Mucosa of rectum (tissue), 2 donors: ENCODE measurements around the gene TRAPPC8.

Experiments
- H3K27ac ChIP-seq, 2 donors: one replicate each; pipeline ENCODE4 v1.7.0; 2013; ENCODE audit warnings: inconsistent platforms in 2 of 2, low read depth in 2 of 2, low read length in 2 of 2
- H3K27me3 ChIP-seq, 2 donors: one replicate each; pipeline ENCODE4 v1.7.0; 2013; ENCODE audit warnings: low read length in 2 of 2; ENCODE audit not compliant: control insufficient read depth in 2 of 2, insufficient read depth in 2 of 2
- H3K36me3 ChIP-seq, 2 donors: one replicate each; pipeline ENCODE4 v1.7.0; 2013; ENCODE audit warnings: low read length in 2 of 2; ENCODE audit not compliant: control insufficient read depth in 2 of 2, insufficient read depth in 2 of 2
- H3K4me1 ChIP-seq, 2 donors: one replicate each; pipeline ENCODE4 v1.7.0; 2013; ENCODE audit warnings: low read length in 2 of 2, mild to moderate bottlenecking in 1 of 2; ENCODE audit not compliant: control insufficient read depth in 2 of 2, insufficient read depth in 2 of 2
- H3K4me3 ChIP-seq, 2 donors: one replicate each; pipeline ENCODE4 v1.7.0; 2013; ENCODE audit warnings: low read length in 2 of 2
- H3K9ac ChIP-seq, 2 donors: one replicate each; pipeline ENCODE4 v1.7.0; 2013; ENCODE audit warnings: low read length in 2 of 2, low read depth in 1 of 2, mild to moderate bottlenecking in 1 of 2
- H3K9me3 ChIP-seq, 2 donors: one replicate each; pipeline ENCODE4 v1.7.0; 2013; ENCODE audit warnings: low read length in 2 of 2; ENCODE audit not compliant: control insufficient read depth in 2 of 2
- donor health status: healthy.
- donor health status: Normal muscosa, but diverticular disease.

The TRAPPC8 gene, protein sequence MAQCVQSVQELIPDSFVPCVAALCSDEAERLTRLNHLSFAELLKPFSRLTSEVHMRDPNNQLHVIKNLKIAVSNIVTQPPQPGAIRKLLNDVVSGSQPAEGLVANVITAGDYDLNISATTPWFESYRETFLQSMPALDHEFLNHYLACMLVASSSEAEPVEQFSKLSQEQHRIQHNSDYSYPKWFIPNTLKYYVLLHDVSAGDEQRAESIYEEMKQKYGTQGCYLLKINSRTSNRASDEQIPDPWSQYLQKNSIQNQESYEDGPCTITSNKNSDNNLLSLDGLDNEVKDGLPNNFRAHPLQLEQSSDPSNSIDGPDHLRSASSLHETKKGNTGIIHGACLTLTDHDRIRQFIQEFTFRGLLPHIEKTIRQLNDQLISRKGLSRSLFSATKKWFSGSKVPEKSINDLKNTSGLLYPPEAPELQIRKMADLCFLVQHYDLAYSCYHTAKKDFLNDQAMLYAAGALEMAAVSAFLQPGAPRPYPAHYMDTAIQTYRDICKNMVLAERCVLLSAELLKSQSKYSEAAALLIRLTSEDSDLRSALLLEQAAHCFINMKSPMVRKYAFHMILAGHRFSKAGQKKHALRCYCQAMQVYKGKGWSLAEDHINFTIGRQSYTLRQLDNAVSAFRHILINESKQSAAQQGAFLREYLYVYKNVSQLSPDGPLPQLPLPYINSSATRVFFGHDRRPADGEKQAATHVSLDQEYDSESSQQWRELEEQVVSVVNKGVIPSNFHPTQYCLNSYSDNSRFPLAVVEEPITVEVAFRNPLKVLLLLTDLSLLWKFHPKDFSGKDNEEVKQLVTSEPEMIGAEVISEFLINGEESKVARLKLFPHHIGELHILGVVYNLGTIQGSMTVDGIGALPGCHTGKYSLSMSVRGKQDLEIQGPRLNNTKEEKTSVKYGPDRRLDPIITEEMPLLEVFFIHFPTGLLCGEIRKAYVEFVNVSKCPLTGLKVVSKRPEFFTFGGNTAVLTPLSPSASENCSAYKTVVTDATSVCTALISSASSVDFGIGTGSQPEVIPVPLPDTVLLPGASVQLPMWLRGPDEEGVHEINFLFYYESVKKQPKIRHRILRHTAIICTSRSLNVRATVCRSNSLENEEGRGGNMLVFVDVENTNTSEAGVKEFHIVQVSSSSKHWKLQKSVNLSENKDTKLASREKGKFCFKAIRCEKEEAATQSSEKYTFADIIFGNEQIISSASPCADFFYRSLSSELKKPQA (N-terminal part only)

GRCh38 chr18:31942999-31943877 is at the start of gene TRAPPC8:
TSS of gene TRAPPC8 (minus strand) at chr18:31943128. CDS start at chr18:31942764, 364 bp downstream.
- H3K9ac ChIP-seq = peak within 1 kb of the TSS; percentile 81 to 93
- no peaks in the 10 kb centered on the region for H3K36me3 ChIP-seq
- H3K27ac ChIP-seq = peak within 1 kb of the TSS; percentile 95 to 96
- H3K4me1 ChIP-seq = peaks cover 11 to 29% of the 10 kb centered on the region in 2 donors
- no peaks in the 10 kb centered on the region for H3K27me3 ChIP-seq
- H3K9me3 ChIP-seq = no peaks in the 10 kb centered on the region
- H3K4me3 ChIP-seq = peak within 1 kb of the TSS; percentile 73 to 98

- no peaks in the 10 kb centered on the region for H3K9me3 ChIP-seq
- H3K9ac ChIP-seq = no peak overlapping the region
- H3K27ac ChIP-seq = no peak overlapping the region
- no peaks in the 10 kb centered on the region for H3K36me3 ChIP-seq
- no peaks in the 10 kb centered on the region for H3K27me3 ChIP-seq
- H3K4me3 ChIP-seq = no peak overlapping the region
- H3K4me1 ChIP-seq = no peaks in the 10 kb centered on the region
Measured at GRCh38 chr18:31990823-31991222, 47.9 kb upstream of the TRAPPC8 start.

DNA sequence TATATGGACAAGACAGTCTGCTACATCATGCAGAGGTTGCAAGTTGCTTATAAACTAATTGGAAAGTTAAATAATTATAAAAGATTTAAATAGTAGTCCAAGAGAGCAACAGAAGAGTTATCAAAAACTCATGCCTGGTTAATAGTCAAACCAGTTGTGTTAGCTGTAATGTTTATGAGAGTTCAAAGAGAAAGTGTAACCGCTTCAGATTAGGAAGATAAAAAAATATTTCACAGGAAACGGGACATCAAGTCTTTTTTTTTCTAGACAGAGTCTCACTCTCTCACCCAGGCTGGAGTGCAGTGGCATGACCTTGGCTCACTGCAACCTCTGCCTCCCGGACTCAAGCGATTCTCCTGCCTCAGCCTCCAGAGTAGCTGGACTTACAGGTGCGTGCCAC is 41.0 kb upstream of the TRAPPC8 start:
- H3K4me3 ChIP-seq = no peak overlapping the region
- peaks cover 0 to under 1% of the 10 kb centered on the region in 2 donors for H3K9me3 ChIP-seq
- no peak overlapping the region for H3K27ac ChIP-seq
- H3K27me3 ChIP-seq = no peaks in the 10 kb centered on the region
- H3K4me1 ChIP-seq = peaks cover 4 to 5% of the 10 kb centered on the region in 2 donors
- no peaks in the 10 kb centered on the region for H3K36me3 ChIP-seq
- H3K9ac ChIP-seq = no peak overlapping the region

GRCh38 chr18:31983020-31983419 is 40.1 kb upstream of the TRAPPC8 start:
- Histone ChIP-seq H3K4me1 (peaks cover 4 to 5% of the 10 kb centered on the region in 2 donors), H3K9ac (no peak overlapping the region), H3K9me3 (peaks cover 0 to 3% of the 10 kb centered on the region in 2 donors), H3K27me3 (no peaks in the 10 kb centered on the region), H3K27ac (peak overlapping the region in 1 of 2 donors; percentile 32), H3K4me3 (no peak overlapping the region), H3K36me3 (no peaks in the 10 kb centered on the region)

- Histone ChIP-seq H3K9me3 (peaks cover 0 to 3% of the 10 kb centered on the region in 2 donors), H3K36me3 (no peaks in the 10 kb centered on the region), H3K4me3 (no peak overlapping the region), H3K27me3 (no peaks in the 10 kb centered on the region), H3K27ac (no peak overlapping the region), H3K4me1 (peaks cover 4 to 5% of the 10 kb centered on the region in 2 donors), H3K9ac (no peak overlapping the region)
Measured at GRCh38 chr18:31980863-31981262, 37.9 kb upstream of the TRAPPC8 start.

GRCh38 chr18:31979714-31980113 is 36.8 kb upstream of the TRAPPC8 start:
- H3K9ac ChIP-seq = no peak overlapping the region
- no peaks in the 10 kb centered on the region for H3K36me3 ChIP-seq
- no peak overlapping the region for H3K4me3 ChIP-seq
- peaks cover 4 to 5% of the 10 kb centered on the region in 2 donors for H3K4me1 ChIP-seq
- H3K9me3 ChIP-seq = peaks cover 4 to 5% of the 10 kb centered on the region in 2 donors
- no peak overlapping the region for H3K27ac ChIP-seq
- no peaks in the 10 kb centered on the region for H3K27me3 ChIP-seq

- peaks cover 10 to 11% of the 10 kb centered on the region in 2 donors for H3K9me3 ChIP-seq
- H3K27ac ChIP-seq = no peak overlapping the region
- H3K27me3 ChIP-seq = no peaks in the 10 kb centered on the region
- H3K4me3 ChIP-seq = no peak overlapping the region
- no peak overlapping the region for H3K9ac ChIP-seq
- H3K4me1 ChIP-seq = peaks cover 3 to 4% of the 10 kb centered on the region in 2 donors
- H3K36me3 ChIP-seq = no peaks in the 10 kb centered on the region
Measured at GRCh38 chr18:31978616-31979015, 35.7 kb upstream of the TRAPPC8 start.

GRCh38 chr18:31977270-31977872 is 34.4 kb upstream of the TRAPPC8 start:
- Histone ChIP-seq H3K9ac (no peak overlapping the region), H3K4me3 (no peak overlapping the region), H3K36me3 (no peaks in the 10 kb centered on the region), H3K27me3 (no peaks in the 10 kb centered on the region), H3K27ac (no peak overlapping the region), H3K9me3 (peaks cover 10 to 12% of the 10 kb centered on the region in 2 donors), H3K4me1 (no peaks in the 10 kb centered on the region)

GRCh38 chr18:31976242-31976641 is 33.3 kb upstream of the TRAPPC8 start:
- Histone ChIP-seq H3K9me3 (peaks cover 10 to 12% of the 10 kb centered on the region in 2 donors), H3K9ac (no peak overlapping the region), H3K27me3 (no peaks in the 10 kb centered on the region), H3K4me3 (no peak overlapping the region), H3K4me1 (no peaks in the 10 kb centered on the region), H3K27ac (no peak overlapping the region), H3K36me3 (no peaks in the 10 kb centered on the region)
